GM12873 (cell line): Measurements from ENCODE around the gene PRKCE.

ENCODE experiments used
- TF ChIP-seq, protein P1 (sequence below): IDR thresholded peaks from 2 replicates; pipeline ENCODE4 v1.5.1; 2012; ENCODE audit warnings: low read depth, mild to moderate bottlenecking, moderate library complexity, low read length, control low read depth; ENCODE audit not compliant: insufficient read depth; ENCODE audit errors: missing control alignments

Gene PRKCE

DNA sequence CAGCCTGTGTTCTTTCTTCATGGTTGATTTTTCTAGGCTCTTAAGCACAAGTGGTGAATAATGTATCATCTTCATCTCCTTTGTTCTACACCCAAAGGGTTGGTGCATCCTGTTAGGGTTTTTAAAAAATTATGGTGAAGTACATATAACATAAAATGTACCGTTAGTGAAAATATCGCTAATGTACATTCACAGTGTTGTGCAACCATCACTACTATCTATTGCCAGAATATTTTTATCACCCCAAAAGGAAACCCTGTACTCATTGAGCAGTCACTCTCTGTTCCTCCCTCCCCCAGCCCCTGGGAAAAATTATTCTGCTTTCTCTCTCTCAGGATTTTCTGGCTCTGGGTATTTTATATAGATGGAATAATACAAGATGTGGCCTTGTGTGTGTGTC lies 98.5 kb downstream of the PRKCE start:
- TF ChIP-seq, protein P1, sequence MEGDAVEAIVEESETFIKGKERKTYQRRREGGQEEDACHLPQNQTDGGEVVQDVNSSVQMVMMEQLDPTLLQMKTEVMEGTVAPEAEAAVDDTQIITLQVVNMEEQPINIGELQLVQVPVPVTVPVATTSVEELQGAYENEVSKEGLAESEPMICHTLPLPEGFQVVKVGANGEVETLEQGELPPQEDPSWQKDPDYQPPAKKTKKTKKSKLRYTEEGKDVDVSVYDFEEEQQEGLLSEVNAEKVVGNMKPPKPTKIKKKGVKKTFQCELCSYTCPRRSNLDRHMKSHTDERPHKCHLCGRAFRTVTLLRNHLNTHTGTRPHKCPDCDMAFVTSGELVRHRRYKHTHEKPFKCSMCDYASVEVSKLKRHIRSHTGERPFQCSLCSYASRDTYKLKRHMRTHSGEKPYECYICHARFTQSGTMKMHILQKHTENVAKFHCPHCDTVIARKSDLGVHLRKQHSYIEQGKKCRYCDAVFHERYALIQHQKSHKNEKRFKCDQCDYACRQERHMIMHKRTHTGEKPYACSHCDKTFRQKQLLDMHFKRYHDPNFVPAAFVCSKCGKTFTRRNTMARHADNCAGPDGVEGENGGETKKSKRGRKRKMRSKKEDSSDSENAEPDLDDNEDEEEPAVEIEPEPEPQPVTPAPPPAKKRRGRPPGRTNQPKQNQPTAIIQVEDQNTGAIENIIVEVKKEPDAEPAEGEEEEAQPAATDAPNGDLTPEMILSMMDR, result no peak

GRCh38 chr2:45750484-45750883 lies 99.0 kb downstream of the PRKCE start:
- TF ChIP-seq, protein P1, result no peak

- TF ChIP-seq, protein P1, result no peak
Observed at GRCh38 chr2:45753381-45753780, 101.9 kb downstream of the PRKCE start.

DNA sequence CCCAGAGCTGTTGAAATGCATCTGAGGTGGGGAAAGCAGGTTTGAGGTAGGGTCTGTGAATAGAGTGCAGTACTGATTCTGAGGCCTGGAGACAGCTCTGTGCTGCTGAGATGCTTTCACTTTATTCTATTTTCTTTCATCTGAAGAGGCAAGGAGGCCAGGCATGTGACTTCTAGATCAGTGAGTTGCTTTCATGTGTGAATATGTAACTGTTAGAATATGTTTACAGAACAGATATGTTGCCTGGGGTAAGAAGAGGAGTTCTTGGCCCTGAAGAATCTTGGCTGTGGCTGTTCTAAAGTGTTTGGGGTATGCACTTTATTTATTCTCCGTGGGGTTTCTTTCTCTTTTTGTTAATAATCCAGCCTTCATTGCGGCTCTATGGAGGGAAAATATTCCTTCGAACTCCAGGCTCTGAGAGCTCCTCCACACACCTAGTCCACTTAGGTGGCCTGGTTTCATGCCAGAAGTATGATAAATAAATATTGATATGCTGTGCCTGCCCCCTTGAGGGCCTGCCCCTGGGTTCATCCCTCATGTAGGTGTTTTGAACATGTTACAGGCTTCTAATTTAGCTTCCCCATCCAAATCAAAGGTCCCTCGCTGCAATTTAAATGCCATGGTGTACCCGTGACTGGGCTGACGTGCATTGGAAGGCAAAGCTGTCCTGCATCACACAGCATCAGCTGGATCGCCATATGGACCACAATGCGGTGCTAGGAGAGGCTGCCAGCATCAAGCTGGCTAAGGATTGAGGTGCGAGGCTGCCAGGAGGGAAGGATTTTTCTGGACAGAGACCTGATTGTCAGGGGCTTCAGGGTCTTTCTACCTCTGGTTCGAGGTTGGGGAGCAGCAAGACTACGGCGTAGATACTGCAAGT lies 102.9 kb downstream of the PRKCE start:
- TF ChIP-seq, protein P1, result no peak

DNA sequence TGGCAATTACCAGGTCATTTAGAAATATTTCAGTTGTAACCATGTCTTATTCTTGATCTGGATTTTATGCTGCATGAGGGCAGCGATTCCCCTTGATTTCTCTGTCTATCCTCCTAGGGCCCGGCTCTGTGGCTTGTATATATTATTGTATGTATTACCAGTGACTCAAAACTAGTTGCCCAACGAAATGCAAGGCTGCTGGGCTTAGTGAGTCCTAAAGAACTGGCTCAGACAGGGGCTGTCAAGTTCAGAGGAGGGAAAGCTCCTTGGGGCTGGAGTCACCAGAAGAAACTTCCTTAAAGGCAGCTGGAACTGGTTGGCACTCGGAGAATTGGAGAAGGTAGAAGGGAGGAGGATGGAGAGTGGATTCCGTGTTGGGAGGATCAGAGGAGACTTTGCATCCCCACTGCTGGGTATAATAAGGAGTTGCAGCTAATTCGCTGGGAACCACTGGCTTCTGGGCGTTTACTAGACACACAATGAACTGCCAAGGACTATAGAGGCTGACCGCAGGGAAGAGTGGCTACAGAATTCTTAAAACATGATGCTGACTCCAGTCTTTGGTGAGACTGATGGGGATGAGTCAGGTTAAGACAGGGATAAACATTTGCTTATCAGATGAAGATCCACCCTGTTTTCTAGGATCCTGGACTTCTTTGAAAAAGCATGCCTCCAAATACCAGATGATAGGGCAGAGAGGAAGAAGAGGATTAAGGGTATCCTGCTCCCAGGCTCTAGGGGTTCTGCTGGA lies 104.3 kb downstream of the PRKCE start:
- TF ChIP-seq, protein P1, result no peak

DNA sequence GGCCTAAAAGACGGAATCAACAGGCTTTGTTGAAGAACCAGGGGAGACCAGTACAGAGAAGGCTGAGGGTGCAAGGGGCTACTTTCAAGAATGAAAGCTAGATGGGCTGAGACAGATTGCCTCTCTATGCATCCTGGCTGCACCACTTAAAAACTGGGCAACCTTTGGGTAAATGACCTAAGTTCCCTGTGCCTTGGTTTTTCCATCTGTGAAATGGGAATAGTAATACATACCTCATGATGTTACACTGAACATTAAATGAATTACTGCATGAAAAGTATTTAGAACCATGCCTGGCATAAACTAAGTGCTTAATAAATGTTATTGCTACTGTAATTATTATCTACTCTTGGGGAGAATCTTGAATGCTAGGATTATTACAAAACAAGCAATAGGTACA lies 106.5 kb downstream of the PRKCE start:
- TF ChIP-seq, protein P1, result no peak

DNA sequence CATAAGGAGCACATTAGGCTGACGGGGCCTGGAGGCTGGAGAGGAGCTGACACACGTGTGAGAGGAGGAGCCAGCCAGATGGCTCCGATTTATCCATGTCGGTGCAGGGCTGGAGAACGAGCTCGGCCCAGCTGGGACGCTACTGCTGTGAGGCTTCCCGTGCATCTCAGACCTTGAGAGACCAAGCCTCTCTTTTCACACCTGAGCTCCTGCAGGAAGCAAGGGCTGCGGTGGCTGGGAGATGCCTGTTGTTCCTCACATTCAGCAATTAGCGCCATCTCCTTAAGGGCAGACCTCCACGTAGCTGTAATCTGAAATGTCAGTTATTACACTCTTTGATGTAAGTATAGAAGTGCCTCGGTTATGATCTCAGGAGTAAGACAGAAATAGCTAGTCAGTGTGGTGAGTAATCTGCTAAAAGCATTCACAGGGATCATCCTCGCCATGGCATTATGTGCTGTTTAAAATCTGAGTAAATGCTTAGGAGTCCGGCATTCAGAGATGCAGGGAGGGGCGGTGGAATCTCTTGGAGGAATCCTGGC lies 107.9 kb downstream of the PRKCE start:
- TF ChIP-seq, protein P1, result no peak
